HCT116 (cell line): ENCODE data around the gene TTC8.

Experiments used
- EZH2 ChIP-seq: fragments of 200-600 bp; sonication (generic); IDR thresholded peaks from 2 replicates; pipeline ENCODE4 v1.6.1; 2017; ENCODE audit warnings: antibody characterized with exemption, mixed run types
- ZFX ChIP-seq: fragments of 450-650 bp; IDR thresholded peaks from 2 replicates; pipeline ENCODE4 v1.6.1; 2017

- TF ChIP-seq EZH2 (no peak), ZFX (no peak)
Observed at GRCh38 chr14:88877192-88877591, 52.7 kb downstream of the TTC8 start.
